ENCODE measurements around the gene NCOA3. TPM values are rescaled to one million over a fixed set of nuclear protein-coding genes. Genes with fewer than 3 reads are reported as not detected.
A peak's percentile ranks its signal among the peaks of the same experiment; 100 is the strongest.

NCOA3 gene
- total RNA-seq (10 to 100 TPM; 34.5 to 41.4 TPM), polyA plus RNA-seq (ENCODE audit: insufficient read length in 6 of 6) (10 to 100 TPM; 35.1 to 41.5 (median 38.2) TPM)
- long read RNA-seq, donor 1, partial matches to known transcripts: 16 of 16 reads
- long read RNA-seq, donor 1, other reads (novel, unspliced or antisense): 0 of 16 reads
- long read RNA-seq, donor 2, partial matches to known transcripts: 46 of 46 reads
- long read RNA-seq, donor 2, other reads (novel, unspliced or antisense): 0 of 46 reads
- long read RNA-seq, donor 3: 0 reads
- long read RNA-seq, donor 4, partial matches to known transcripts: 1 of 3 reads
- long read RNA-seq, donor 4, other reads (novel, unspliced or antisense): 2 of 3 reads
- long read RNA-seq, donor 5: 0 reads
- long read RNA-seq, donor 6: 0 reads
- long read RNA-seq, donor 7, partial matches to known transcripts: 31 of 31 reads
- long read RNA-seq, donor 7, other reads (novel, unspliced or antisense): 0 of 31 reads
- long read RNA-seq, donor 8, partial matches to known transcripts: 10 of 10 reads
- long read RNA-seq, donor 8, other reads (novel, unspliced or antisense): 0 of 10 reads
- long read RNA-seq, donor 9: 0 reads
- long read RNA-seq, donor 10, partial matches to known transcripts: 2 of 2 reads
- long read RNA-seq, donor 10, other reads (novel, unspliced or antisense): 0 of 2 reads
- long read RNA-seq, donor 11, partial matches to known transcripts: 41 of 41 reads
- long read RNA-seq, donor 11, other reads (novel, unspliced or antisense): 0 of 41 reads
- long read RNA-seq, donor 12, partial matches to known transcripts: 34 of 34 reads
- long read RNA-seq, donor 12, other reads (novel, unspliced or antisense): 0 of 34 reads

GRCh38 chr20:47501482-47502270, at the start of gene NCOA3:
NCOA3 (plus strand) TSS chr20:47501887; CDS start chr20:47622248, 120,361 bp downstream.
- DNase-seq: peak; percentile 89 to 99 (median 96)
- peaks cover 0 to 41% of the 10 kb centered on the region in 2 donors for H3K4me1 ChIP-seq
- no peaks in the 10 kb centered on the region for H3K36me3 ChIP-seq
- H3K27me3 ChIP-seq: no peaks in the 10 kb centered on the region
- TF ChIP-seq, protein P1, sequence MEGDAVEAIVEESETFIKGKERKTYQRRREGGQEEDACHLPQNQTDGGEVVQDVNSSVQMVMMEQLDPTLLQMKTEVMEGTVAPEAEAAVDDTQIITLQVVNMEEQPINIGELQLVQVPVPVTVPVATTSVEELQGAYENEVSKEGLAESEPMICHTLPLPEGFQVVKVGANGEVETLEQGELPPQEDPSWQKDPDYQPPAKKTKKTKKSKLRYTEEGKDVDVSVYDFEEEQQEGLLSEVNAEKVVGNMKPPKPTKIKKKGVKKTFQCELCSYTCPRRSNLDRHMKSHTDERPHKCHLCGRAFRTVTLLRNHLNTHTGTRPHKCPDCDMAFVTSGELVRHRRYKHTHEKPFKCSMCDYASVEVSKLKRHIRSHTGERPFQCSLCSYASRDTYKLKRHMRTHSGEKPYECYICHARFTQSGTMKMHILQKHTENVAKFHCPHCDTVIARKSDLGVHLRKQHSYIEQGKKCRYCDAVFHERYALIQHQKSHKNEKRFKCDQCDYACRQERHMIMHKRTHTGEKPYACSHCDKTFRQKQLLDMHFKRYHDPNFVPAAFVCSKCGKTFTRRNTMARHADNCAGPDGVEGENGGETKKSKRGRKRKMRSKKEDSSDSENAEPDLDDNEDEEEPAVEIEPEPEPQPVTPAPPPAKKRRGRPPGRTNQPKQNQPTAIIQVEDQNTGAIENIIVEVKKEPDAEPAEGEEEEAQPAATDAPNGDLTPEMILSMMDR (IDR thresholded peaks at IDR 0.05): peak; percentile 44 to 78
- H3K9me3 ChIP-seq: no peaks in the 10 kb centered on the region
- peak within 1 kb of the TSS; percentile 84 to 93 for H3K4me3 ChIP-seq
- peak; percentile 99 for ATAC-seq
- H3K27ac ChIP-seq: peak within 1 kb of the TSS; percentile 91 to 94
- intact Hi-C loops (cut with DNase I): loop anchor here in 1 of 2 donors (10.0 kb wide), 1 partner anchor 103 kb away; no protein-coding TSS in a partner anchor

DNA sequence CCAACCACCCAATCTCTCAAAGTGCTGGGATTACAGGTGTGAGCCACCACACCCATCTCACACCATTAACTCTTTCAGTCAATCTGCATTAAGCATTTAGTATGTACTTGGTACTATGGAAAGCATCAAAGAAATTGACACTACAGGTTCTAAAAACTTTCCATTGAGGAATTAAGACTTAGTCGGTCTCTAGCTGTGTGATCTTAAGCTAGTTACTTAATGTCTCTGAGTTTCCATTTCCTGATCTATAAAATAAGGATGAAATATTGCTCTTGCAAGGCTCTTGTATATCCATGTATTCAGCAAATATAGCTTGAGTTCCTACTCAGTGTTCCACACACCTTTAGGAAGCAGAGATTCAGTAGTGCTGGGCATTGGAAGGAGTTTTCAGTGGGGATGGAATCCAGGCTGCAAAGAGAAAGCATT, 48.9 kb upstream of the NCOA3 start:
- Histone ChIP-seq H3K4me3 (no peak overlapping the region), H3K36me3 (no peaks in the 10 kb centered on the region), H3K27me3 (no peaks in the 10 kb centered on the region), H3K9me3 (no peaks in the 10 kb centered on the region), H3K27ac (no peak overlapping the region), H3K4me1 (peaks cover 0 to 13% of the 10 kb centered on the region in 2 donors)
- intact Hi-C loops (cut with DNase I): no loop called here
- TF ChIP-seq, protein P1 (IDR thresholded peaks at IDR 0.05): no peak
- ATAC-seq (no peak), DNase-seq (no peak)

DNA sequence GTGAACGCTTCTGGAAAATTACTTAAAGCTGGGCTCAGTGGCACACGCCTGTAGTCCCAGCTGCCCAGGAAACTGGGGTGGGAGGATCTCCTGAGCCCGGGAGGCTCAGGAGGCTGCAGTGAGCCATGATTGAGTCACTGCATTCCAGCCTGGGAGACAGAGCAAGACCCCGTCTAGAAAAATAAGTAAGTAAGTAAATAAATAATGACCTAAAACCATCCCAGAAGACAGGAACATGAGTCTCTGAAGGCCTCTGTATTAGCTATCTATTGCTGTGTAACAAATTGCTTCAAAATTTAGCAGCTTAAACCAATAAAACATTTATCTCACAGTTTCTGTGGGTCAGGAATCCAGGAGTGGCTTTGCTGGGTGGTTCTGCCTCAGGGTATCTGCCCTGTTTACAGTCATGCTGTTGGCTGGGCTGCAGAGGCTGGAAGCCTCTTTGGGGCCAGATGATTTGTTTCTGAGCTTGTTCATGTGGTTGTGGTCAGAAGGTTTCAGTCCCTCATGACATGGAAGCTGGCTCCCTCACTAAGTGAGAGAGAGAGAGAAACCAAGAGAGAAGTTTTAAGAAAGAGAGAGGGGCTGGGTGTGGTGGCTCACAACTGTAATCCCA, 48.4 kb upstream of the NCOA3 start:
- no peaks in the 10 kb centered on the region for H3K9me3 ChIP-seq
- ATAC-seq: peak; percentile 13

GRCh38 chr20:47454298-47455132, 47.2 kb upstream of the NCOA3 start:
- DNase-seq (no peak), ATAC-seq (peak; percentile 56)
- Histone ChIP-seq H3K27ac (peak overlapping the region in 1 of 2 donors; percentile 18), H3K36me3 (no peaks in the 10 kb centered on the region), H3K4me3 (no peak overlapping the region), H3K9me3 (no peaks in the 10 kb centered on the region), H3K4me1 (peaks cover 0 to 13% of the 10 kb centered on the region in 2 donors), H3K27me3 (no peaks in the 10 kb centered on the region)
- intact Hi-C loops (cut with DNase I): no loop called here
- TF ChIP-seq, protein P1 (IDR thresholded peaks at IDR 0.05): no peak

More for the DNA sequence above, 48.4 kb upstream of the NCOA3 start:
- no peak for DNase-seq
- Histone ChIP-seq H3K36me3 (no peaks in the 10 kb centered on the region), H3K27me3 (no peaks in the 10 kb centered on the region), H3K27ac (no peak overlapping the region), H3K4me1 (peaks cover 0 to 13% of the 10 kb centered on the region in 2 donors), H3K4me3 (no peak overlapping the region)
- intact Hi-C loops (cut with DNase I): no loop called here
- TF ChIP-seq, protein P1 (IDR thresholded peaks at IDR 0.05): no peak
